Stimulated activated CD4-positive, alpha-beta T cell treated with anti-CD3 and anti-CD28 coated beads, Interleukin-2, amount 100 ng/mL, for 4 hours (primary cell): ENCODE data around the gene RIPK1.
"Not testable (repeated sequence)": the region's sequence is repeated elsewhere in the genome, so short reads cannot be mapped to it uniquely, and the experiment has no call there.

ENCODE experiments used
- DNase-seq: peaks from one replicate; pipeline ENCODE4 v3.0.0-alpha.2; 2020; ENCODE audit warnings: low read depth

Gene RIPK1

DNA sequence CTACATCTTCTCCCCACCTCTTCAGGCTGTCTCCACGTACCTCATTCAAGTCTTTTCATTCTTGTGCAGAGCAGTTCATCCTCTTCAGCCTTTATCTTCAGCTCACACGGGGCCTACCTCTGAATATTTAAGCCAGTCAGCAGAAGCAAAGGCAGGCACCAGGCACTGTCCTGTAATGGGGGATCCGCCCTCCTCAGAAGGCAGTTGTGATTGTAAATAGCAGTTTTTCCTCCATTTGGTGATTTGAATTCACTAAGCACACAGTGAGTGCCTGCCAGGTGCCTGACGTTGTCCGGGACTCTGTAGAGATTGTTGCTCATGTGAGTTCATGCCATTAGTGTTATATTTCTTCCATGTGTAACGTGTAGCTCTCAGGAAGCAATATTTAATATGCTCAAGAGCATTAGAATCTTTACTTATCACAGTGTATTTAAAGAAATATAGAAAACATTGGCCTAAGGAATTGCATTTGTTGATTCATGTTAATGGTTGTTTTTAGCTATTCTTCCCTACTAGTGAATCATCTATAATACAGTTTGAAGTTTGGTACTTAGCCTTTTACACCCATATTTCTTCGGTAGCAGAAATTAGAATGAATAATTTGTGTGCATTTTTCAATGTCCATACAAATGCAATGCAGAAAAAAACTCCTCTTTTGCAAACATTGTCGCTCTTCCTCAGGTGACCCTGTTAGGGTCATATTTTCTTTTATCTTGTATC lies 68.2 kb downstream of the RIPK1 start:
- DNase-seq: no peak

DNA sequence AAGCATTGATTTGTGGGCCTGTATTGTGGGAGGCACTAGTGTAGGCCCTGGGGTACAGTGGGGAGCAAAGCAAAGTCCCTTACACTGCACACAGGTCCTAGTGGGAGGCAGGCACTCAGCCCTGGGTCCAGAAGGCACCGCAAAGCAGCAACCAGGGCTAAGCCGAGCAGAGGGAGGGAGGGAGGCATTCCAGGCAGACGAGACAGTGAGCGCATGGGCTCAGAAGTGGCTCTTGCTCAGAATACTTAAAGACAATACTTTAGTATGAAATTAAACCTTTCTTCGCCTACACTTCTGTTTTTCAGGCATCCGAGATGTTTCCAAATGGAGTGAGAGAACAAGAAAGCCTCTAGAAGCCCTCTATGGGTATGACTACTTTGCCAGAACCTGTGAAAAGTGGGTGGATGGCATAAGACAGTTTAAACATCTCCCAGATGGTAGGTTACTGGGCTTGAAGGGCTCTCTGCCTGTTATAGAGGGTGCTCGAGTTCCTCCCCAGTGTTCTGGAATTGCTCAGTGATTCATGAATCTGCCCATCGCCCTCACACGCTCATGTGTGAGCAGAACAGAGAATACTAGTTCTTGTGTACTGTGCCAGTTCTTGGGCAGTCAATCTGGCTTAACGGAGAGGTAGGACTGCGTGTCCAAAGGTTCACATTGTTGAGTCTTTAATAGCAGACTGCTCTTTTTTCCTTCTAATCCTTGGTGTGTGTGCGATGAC lies 68.9 kb downstream of the RIPK1 start:
- DNase-seq: no peak

DNA sequence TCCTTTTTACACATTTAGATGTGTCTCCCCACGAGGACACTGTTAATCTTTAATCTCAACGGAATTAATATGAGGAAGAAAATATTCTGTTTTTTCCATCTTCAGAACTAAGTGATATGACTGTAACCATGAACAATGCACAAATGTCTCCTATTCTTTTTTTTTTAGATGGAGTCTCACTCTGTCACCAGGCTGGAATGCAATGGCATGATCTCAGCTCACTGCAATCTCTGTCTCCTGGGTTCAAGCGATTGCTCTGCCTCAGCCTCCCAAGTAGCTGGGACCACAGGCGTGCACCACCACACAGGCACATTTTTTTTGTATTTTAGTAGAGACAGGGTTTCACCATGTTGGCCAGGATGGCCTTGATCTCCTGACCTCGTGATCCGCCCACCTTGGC lies 69.6 kb downstream of the RIPK1 start:
- DNase-seq: not testable (repeated sequence)

DNA sequence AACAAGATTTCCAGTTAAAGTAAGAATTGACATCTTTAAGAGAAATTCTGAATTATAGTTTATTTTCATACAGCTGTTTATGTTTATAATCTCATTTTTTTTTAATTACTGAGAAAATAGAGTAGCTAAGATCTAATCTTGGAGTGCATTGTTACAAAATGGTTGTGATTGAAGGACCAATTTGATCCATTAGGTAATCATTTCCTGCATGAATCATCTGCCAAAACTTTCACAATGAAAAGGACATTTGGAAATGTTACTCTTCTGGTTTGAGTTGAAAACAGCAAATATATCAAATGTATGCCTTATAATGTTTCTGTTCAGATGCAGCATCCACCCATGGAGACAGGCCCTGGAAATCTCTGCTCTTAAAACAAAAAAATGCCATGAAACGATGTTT lies 70.0 kb downstream of the RIPK1 start:
- DNase-seq: no peak

DNA sequence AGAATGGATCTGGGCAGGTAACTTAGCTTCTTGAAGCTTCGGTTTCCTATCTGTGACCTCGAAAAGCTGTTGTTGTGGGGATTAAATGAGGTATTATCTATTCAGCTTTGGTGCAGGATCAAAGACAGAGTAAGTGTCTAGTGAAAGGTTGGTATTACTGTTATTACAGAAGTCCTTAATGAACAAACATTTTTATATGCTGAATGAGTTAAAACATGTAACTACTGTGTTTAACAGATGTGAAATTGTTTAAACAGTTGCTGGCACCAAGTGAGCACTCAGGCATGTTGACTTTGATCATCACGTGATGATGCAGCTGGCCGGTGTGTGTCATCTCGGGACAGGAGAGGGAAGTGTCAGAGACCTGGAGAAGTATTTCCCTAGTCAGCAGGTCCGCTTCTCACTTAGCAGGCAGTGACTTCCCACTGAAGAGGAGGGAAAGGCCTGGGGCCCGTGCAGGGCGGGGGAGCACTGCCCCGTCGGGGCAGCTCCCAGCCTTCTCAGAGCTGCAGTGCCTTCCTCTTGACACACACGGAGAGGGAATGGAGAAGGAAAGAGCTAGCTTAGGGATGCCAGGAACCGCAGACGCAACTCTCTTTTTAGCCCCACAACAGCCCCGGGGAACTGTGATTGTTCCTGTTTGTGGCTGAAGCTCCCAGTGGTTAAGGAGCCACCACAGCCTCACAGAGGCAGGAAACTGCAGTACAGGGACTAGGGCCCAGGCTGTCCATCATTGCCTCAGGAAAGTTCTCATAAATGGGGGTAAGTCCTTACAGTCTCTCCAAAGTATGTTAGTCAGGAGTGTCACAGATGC lies 71.0 kb downstream of the RIPK1 start:
- DNase-seq: no peak

DNA sequence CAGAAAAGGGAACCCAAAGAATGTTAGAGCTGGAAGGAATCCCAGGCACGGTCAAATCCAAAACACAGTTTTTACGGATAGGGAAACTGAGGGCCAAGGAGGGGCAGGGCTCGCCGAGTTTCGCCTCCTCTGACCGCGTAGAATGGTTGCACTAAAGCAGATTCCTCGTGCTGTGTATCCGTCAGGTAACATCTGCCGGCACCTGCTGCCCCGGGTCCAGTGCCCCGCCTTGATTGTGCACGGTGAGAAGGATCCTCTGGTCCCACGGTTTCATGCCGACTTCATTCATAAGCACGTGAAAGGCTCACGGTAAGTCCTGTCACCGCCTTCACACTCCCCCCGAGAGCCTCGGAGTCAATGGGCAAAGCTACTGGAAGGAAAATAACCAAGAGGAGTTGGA lies 71.9 kb downstream of the RIPK1 start:
- no peak for DNase-seq

DNA sequence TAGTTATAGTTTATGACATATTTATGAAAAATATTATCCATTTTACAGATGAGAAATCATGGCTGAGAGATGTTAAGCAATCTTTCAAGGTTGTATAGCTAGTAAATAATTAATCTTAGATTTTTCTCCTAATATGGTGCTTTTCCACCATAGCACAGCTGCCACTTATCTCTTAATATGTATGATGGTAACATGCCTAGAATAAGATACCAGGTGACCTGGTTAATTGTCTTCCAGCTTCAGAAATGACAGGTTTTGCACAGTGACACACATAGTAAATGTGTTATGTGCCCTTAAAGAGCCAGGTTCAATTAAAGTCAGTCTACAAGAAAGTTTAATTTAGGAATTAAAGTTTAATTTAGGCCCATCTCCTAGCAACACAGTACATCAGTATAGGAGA lies 74.2 kb downstream of the RIPK1 start:
- DNase-seq: no peak

DNA sequence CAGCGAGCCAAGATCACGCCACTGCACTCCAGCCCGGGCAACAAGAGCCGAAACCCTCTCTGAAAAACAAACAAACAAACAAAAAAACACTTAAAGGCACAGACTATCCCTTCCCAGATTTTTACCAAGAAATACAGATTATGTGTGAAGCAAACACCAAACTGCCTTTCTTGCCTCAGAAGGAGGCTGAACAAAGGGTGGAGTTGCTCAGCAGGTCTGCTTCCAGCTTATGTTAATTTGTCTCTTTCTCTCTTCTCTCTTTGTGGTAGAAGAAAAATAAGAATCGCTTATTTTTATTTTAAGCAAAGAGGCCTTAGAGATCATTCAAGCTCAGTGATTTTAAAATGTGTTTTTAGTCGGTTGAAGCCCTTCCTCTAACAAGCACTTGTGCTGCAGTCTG lies 74.9 kb downstream of the RIPK1 start:
- no peak for DNase-seq

DNA sequence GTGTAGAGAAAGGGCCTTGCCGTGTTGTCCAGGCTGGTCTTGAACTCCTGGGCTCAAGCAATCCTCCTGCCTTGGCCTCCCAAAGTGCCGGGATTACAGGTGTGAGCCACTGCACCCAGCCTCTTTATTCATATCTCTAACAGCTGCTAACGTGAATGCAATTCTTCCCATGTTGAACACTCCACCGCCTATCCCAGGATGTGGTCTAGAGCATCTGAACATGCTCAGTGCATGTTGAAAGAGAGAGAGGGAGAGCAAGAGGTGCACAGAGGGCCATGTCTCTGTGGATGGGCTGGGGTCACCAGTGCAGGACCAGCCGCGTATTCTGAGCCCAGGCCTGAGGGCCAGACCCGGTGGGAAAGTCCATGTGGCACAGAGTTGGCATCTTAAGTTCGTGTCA lies 76.3 kb downstream of the RIPK1 start:
- DNase-seq: no peak

DNA sequence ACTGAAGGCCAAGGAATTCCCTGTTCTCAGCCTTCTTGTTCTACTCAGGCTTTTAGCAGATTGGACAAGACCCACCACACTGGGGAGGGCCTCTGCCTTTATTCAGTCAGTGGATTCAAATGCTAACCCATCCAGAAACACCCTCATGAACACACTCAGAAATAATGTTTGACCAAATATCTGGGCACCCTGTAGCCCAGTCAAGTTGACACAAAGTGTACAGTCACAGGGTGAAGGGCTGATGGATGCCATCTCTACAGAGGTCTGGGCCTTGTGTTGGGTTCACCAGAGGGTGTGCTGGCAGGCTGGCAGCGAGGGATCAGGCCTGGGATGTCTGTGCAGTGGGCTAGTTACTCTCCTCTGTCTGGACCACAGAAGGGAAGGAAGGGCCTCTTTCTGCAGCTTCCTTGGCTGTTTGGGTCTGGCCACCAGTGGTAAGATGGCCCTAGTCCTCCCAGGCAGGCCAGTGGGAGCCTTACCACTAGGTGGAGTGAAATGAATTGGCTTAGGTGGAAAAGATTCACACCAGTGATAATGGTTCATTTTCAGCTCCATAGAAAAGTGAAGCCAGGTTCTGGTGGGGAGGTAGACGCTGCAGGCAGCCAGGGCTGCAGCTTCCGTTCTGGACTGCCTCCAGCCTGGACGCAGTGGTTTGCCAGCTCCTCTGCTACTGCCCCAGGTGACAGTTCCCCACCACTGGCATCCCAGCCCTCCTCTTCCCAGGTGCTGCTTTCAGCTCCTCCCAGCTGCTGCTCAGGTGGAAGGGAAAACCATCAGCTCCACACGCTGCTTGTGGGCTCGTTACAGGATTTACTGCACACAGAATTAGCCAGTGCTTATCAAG lies 79.8 kb downstream of the RIPK1 start:
- DNase-seq: no peak

DNA sequence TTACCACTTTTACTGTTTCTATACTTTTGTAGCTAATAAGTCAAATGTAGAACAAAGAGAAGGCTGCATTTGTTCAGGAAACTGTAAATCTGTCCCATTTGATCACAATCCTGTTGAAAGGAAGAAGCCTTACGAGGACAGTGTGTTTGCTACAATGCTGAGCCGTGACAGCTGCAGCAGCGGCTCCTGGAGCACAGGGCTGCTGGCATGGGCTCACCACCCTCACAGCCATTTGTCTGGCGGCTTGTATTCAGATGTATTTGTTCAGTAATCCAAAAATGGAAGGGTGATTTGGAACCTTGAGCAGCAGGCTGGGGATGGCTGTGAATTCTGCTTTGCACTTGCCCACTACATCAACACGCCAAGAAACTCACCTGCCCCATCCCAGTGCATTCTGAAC lies 83.4 kb downstream of the RIPK1 start:
- DNase-seq: no peak

DNA sequence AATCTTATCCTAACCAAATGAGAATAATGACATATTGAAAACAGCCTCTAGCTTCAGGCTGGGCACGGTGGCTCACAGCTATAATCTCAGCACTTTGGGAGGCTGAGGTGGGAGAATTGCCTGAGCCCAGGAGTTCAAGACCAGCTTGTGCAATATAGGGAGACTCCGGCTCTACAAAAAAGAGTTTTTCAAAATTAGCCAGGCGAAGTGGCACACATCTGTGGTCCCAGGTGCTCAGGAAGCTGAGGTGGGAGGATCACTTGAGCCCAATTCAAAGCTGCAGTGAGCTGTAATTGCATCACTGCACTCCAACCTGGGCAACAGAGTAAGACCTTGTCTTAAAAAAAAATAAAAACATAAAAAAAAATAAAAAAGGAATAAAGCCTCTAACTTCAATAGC lies 84.4 kb downstream of the RIPK1 start:
- DNase-seq: no peak

DNA sequence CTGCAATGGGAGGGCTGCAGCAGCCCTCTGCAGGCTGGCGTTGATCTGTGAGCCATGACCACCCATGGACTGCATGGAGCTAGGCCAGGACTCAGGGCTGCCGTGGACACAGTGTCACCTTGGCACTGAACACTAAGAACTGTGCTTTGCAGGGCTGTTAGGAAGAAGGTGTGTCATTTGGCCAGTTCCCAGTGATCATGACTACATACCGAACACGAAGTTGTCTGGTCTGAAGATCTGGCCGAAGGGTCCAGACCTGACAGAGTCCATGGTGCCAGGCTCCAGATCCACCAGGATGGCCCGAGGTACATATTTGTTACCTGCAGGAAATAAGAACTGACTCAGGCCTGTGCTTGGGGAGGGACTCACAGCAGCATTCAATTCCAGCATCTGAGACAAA lies 87.1 kb downstream of the RIPK1 start:
- not testable (repeated sequence) for DNase-seq

DNA sequence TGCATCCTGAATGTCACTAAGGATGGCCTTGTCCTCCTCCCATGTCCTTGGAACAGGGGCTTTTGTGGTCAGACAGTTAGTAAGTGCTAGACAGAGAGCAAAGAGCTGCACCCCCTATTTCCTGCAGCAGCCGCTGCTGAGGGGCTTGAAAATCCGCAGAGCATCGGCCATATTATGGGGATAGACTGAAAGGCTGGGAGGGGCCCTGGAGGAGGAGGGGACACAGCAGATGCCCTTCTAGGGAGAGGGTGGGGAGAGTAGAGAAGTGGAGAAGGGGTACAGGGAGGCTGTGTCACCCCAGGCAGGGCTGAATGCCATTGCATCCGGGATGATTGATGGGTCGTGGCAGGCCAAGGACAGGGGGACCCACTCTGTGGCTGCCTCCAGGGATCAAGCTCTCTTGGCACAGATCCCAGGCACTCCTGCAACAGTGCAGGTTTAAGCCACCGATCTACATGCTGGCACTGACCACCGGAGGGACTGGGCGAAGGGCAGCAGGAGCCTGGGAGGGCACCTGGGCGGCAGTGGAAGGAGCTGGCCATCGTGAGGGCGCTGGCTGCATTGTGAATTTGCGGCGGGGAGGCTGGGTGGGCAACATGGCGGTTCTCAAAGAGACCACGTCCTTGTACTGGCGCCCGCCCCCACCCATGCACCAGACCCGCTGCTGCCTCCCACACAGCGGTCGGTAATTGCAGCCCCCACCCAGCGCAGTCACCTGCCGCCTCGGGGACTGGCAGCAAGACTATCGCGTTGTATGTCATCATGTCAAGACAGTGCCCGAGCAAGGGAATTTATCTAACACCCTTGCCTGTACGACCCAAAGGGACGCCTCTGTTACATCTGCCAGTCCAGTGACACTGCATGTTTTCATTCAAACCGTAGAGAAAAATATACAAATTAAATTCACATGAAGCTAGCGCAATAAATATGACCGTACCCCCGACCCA lies 88.2 kb downstream of the RIPK1 start:
- not testable (repeated sequence) for DNase-seq

DNA sequence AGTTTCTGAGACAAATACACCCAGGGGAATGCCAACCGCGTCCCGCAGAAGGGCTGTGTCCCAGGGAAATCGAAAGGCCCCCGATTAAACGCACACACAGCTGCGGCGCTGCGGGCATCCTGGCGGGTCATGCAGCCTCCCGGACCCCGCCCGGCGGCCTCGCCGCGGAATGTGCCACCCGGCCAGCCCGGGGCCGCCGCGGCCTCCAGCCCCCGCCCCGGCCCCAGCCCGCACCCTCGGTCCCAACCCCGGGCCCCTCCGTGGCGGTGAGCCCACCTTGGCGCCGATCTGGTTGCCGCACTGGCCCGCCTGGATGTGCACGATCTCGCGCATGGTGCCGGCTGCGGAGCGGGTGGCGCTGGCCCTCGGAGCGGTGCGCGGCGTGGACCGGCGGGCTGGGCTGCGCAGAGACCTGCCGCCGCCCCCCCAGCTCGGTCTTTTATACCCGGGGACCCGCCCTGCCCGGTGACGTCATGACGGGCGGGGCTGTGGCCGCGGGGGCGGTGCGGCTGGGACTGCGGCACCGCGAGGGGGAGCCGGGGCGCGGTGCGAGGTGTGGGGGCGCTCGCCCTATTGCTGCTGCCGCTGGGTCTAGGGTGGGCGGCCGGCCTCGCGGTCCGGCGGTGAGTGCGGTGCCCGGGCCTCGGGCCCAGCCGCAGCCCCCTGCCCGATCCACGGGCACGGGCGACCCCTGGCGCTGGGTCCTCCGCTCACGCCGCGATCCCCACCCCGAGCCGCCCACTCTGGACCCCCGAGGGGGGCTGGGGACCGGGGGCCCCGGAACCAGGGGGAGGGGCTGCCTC lies 89.0 kb downstream of the RIPK1 start, which contains the start of gene TUBB2A:
Gene TUBB2A, minus strand, starts transcription at position 414 of the 803 bp plus-strand sequence. Its CDS starts 81 bp downstream, at position 333.
- DNase-seq: peak; percentile 83

DNA sequence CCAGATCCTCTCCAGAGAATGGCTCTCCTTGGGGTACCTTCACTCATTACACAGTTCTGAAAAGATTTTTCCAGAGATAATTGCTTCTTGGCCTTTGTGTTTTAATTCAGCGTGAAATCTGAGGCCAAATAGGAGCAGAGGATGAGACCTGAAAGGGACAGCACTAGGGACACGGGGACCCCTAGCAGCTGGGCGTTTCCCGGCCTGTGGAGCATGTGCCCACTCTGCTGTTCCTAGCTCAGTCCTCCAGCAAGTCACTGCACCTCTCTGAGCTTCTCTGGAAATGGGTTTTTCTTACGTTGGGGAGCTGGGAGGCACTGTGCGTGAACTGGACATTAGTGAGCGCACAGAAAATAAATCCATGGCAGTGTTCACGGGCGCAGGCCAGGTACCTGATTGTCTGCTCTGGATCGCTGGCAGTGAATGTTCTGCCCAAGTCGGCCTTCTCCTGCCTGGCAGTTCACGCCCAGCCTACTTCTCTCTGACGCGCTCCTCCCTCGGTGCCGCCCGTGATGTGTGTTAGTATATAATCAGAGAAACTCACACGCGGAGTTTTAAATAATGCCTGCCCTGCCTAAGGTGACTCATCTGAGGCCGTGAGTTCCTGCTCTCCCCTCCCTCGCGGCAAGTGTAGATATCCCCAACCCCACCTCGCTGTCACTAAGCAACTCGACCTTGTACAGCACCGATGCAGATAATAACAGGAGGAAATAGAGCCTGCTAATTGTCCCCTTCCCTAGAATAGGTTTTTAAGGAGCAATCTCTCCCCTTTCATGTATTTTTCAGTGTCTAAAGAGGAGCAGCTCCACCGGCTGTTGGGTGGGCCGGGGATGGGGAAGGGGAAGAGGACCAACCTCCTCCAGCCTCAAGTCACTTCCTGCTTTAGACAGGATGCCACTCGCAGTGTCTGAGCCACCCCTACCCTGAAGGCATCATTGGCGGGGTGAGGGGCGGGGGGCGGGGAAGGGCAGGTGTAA lies 91.8 kb downstream of the RIPK1 start:
- DNase-seq: peak; percentile 74

DNA sequence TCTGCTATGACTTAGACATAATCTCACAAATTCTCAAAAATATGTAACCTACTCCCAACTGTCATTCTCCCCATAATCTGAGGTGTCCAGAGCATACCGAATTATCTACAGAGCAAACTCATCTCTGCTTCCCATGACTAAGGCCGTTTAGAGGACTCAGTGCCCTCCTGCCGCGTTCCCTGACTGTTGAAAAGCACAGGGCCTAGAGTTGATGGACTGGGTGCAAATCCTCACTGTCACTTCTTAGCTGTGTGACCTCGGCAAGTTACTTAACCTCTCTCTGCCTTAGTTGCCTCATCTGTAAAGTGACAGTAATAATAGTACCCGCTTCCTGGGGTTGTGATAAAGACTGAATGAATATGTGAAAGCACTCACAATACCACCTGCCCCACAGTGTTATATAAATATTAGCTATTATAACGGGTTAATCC lies 93.8 kb downstream of the RIPK1 start:
- DNase-seq: no peak

DNA sequence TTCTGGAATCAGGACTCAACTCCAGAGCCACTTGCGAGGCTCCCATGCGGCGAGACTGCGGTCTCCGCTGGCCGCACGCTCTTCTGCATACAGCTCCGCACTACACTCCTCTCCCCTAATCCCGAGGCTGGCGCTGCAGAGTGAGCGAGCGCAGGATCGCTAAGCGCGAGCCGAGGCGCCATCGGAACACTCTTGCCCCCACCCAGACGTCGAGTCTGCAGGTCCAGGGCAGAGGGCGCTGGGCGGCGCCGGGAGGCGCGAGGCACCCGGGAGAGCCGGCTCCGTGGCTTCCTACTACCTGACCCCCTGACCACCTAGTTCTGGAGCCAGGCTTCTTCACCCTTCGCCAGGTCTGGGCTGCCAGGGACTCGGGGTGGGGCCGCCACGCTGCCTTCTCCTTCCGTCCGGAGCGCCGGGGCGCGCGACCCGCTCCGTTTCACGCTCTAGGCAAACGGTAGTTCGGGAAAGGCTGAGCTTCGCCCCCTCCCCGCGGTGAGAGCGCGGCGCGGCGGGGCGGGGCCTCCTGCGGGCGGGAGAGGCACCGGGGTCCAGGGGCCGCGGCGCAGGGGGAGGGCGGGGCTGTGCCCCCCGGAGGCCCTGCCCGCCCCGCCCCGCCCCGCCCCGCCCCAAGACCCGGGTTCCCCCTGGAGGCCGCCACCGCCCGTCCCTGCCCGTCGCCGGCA lies 94.4 kb downstream of the RIPK1 start:
- DNase-seq: no peak
